Natural killer cell (primary cell): Measurements from ENCODE around the gene TMEM45A. TPM values are rescaled to one million over a fixed set of nuclear protein-coding genes. Genes with fewer than 3 reads are reported as not detected.

Experiments
- ATAC-seq, 3 donors: fragments of 150-1000 bp in 2 of 3; fragments of 200-7000 bp in 1 of 3; cut with Tn5 transposase; 1 replicate in 1 of 3; 2 replicates in 2 of 3; pipeline ENCODE4 v1.10.0; 2021; ENCODE audit warnings: mild to moderate bottlenecking in 2 of 3, moderate library complexity in 2 of 3
- DNase-seq, 2 donors: peaks; one replicate each; pipeline versions ENCODE4 v3.0.0 to v3.0.0-alpha.2; 2013 to 2021; ENCODE audit warnings: mixed read lengths in 1 of 2
- H3K27ac ChIP-seq: one replicate; pipeline ENCODE4 v1.5.1; 2013; ENCODE audit warnings: mild to moderate bottlenecking, low read length
- H3K27me3 ChIP-seq: one replicate; pipeline ENCODE4 v1.6.1; 2013; ENCODE audit warnings: low read length; ENCODE audit not compliant: control insufficient read depth, insufficient read depth
- H3K36me3 ChIP-seq: one replicate; pipeline ENCODE4 v1.6.1; 2013; ENCODE audit warnings: low read length; ENCODE audit not compliant: control insufficient read depth, insufficient read depth
- H3K4me1 ChIP-seq: one replicate; pipeline ENCODE4 v1.6.1; 2013; ENCODE audit warnings: low read length; ENCODE audit not compliant: control insufficient read depth, insufficient read depth
- H3K4me3 ChIP-seq: one replicate; pipeline ENCODE4 v1.5.1; 2013; ENCODE audit warnings: low read length
- H3K9me3 ChIP-seq: one replicate; pipeline ENCODE4 v1.6.1; 2013; ENCODE audit warnings: low read length; ENCODE audit not compliant: control insufficient read depth, insufficient read depth
- H3K27ac Mint-ChIP-seq, 2 donors: one replicate each; pipeline ENCODE4 v1.8.0; 2022; ENCODE audit warnings: mild to moderate bottlenecking in 2 of 2, mixed read lengths in 2 of 2, moderate library complexity in 1 of 2
- H3K27me3 Mint-ChIP-seq, 2 donors: one replicate each; pipeline ENCODE4 v1.8.0; 2022; ENCODE audit warnings: low read depth in 2 of 2, mixed read lengths in 2 of 2
- H3K36me3 Mint-ChIP-seq: one replicate; pipeline ENCODE4 v1.8.0; 2022; ENCODE audit warnings: mixed read lengths
- H3K4me1 Mint-ChIP-seq, 2 donors: one replicate each; pipeline ENCODE4 v1.8.0; 2022; ENCODE audit warnings: mixed read lengths in 2 of 2
- H3K4me3 Mint-ChIP-seq: one replicate; pipeline ENCODE4 v1.8.0; 2022; ENCODE audit warnings: mild to moderate bottlenecking, moderate library complexity, mixed read lengths
- H3K9me3 Mint-ChIP-seq, 2 donors: one replicate each; pipeline ENCODE4 v1.8.0; 2022; ENCODE audit warnings: mixed read lengths in 2 of 2
- WGBS: methylation state at CpG from one replicate; pipeline ENCODE4 v1.1.7; 2013; ENCODE audit warnings: missing lambda C conversion rate; ENCODE audit not compliant: insufficient coverage; 5-methylcytosine and 5-hydroxymethylcytosine counted together
- intact Hi-C: fragments of 100-400 bp; cut with micrococcal nuclease; formaldehyde crosslinking; loops from one replicate; pipeline ENCODE4 v1.14.2; 2022
- total RNA-seq, 4 donors: library from RNA; stranded (reverse); fragments of 120-200 nt in 1 of 4; gene quantifications; one replicate each; pipeline versions ENCODE4 v1.2.3 to v1.2.4, GENCODE V29; 2013 to 2022
- TF ChIP-seq, protein P1 (sequence below): fragments of 200-600 bp; IDR thresholded peaks from one replicate; pipeline ENCODE4 v1.8.0; 2022; ENCODE audit warnings: antibody characterized with exemption

TMEM45A gene
- total RNA-seq, 3 donors from 2014 or later (not counting 1 experiment from before 2014, with no cell fraction given): 0.23 to 0.49 (median 0.25) TPM

- DNase-seq: no peak
- no peaks in the 10 kb centered on the region for H3K36me3 ChIP-seq
- no peaks in the 10 kb centered on the region for H3K27me3 ChIP-seq
- H3K9me3 ChIP-seq: no peaks in the 10 kb centered on the region
- intact Hi-C loops: no loop called here
- no peak overlapping the region for H3K4me3 Mint-ChIP-seq
- H3K4me1 Mint-ChIP-seq: no peaks in the 10 kb centered on the region
- no peaks in the 10 kb centered on the region for H3K4me1 ChIP-seq
- no peak for ATAC-seq
- TF ChIP-seq, protein P1, sequence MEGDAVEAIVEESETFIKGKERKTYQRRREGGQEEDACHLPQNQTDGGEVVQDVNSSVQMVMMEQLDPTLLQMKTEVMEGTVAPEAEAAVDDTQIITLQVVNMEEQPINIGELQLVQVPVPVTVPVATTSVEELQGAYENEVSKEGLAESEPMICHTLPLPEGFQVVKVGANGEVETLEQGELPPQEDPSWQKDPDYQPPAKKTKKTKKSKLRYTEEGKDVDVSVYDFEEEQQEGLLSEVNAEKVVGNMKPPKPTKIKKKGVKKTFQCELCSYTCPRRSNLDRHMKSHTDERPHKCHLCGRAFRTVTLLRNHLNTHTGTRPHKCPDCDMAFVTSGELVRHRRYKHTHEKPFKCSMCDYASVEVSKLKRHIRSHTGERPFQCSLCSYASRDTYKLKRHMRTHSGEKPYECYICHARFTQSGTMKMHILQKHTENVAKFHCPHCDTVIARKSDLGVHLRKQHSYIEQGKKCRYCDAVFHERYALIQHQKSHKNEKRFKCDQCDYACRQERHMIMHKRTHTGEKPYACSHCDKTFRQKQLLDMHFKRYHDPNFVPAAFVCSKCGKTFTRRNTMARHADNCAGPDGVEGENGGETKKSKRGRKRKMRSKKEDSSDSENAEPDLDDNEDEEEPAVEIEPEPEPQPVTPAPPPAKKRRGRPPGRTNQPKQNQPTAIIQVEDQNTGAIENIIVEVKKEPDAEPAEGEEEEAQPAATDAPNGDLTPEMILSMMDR: no peak
- no peaks in the 10 kb centered on the region for H3K36me3 Mint-ChIP-seq
- WGBS: 90% methylated on average over 6 of the region's 7 CpGs
- H3K27me3 Mint-ChIP-seq: peaks cover 0 to 3% of the 10 kb centered on the region in 2 donors
- H3K4me3 ChIP-seq: no peak overlapping the region
- no peaks in the 10 kb centered on the region for H3K9me3 Mint-ChIP-seq
- H3K27ac Mint-ChIP-seq: no peak overlapping the region
- no peak overlapping the region for H3K27ac ChIP-seq
Observed at GRCh38 chr3:100561459-100562158, 69.2 kb downstream of the TMEM45A start.

GRCh38 chr3:100562224-100562857, 69.9 kb downstream of the TMEM45A start:
- ATAC-seq: no peak
- Histone ChIP-seq H3K36me3 (no peaks in the 10 kb centered on the region), H3K4me1 (no peaks in the 10 kb centered on the region), H3K9me3 (no peaks in the 10 kb centered on the region), H3K27ac (no peak overlapping the region), H3K4me3 (no peak overlapping the region), H3K27me3 (no peaks in the 10 kb centered on the region)
- H3K4me3 Mint-ChIP-seq: no peak overlapping the region
- WGBS: 93% methylated on average over 4 of the region's 4 CpGs
- no peak for DNase-seq
- no peaks in the 10 kb centered on the region for H3K36me3 Mint-ChIP-seq
- H3K4me1 Mint-ChIP-seq: no peaks in the 10 kb centered on the region
- H3K27ac Mint-ChIP-seq: no peak overlapping the region
- no peaks in the 10 kb centered on the region for H3K9me3 Mint-ChIP-seq
- intact Hi-C loops: no loop called here
- H3K27me3 Mint-ChIP-seq: peaks cover 0 to 3% of the 10 kb centered on the region in 2 donors
- TF ChIP-seq, protein P1: no peak

- TF ChIP-seq, protein P1: no peak
- H3K27me3 Mint-ChIP-seq: no peaks in the 10 kb centered on the region
- no peaks in the 10 kb centered on the region for H3K36me3 ChIP-seq
- H3K4me1 Mint-ChIP-seq: no peaks in the 10 kb centered on the region
- no peaks in the 10 kb centered on the region for H3K36me3 Mint-ChIP-seq
- no peak overlapping the region for H3K27ac ChIP-seq
- ATAC-seq (no peak), DNase-seq (no peak)
- intact Hi-C loops: no loop called here
- no peak overlapping the region for H3K4me3 ChIP-seq
- H3K9me3 ChIP-seq: no peaks in the 10 kb centered on the region
- no peaks in the 10 kb centered on the region for H3K4me1 ChIP-seq
- WGBS: no CpG with 5 or more reads among the region's 1 CpG
- H3K27ac Mint-ChIP-seq: no peak overlapping the region
- H3K27me3 ChIP-seq: no peaks in the 10 kb centered on the region
- H3K9me3 Mint-ChIP-seq: no peaks in the 10 kb centered on the region
- H3K4me3 Mint-ChIP-seq: no peak overlapping the region
Observed at GRCh38 chr3:100563228-100563627, 70.8 kb downstream of the TMEM45A start.
